Heart left ventricle (tissue), 16 donors: ENCODE results near the gene SRRD. TPM values are rescaled to one million over a fixed set of nuclear protein-coding genes. Genes with fewer than 3 reads are reported as not detected.
A peak's percentile ranks its signal among the peaks of the same experiment; 100 is the strongest.

Experiments used
- ATAC-seq, 4 donors: fragments of 200-7000 bp; cut with Tn5 transposase; one replicate each; pipeline ENCODE4 v1.9.1; 2020 to 2022; ENCODE audit warnings: moderate library complexity in 4 of 4, mild to moderate bottlenecking in 3 of 4, moderate number of reproducible peaks in 1 of 4
- DNase-seq, 5 donors: peaks; one replicate each; pipeline ENCODE4 v3.0.0-alpha.2; 2020
- H3K27ac ChIP-seq, 12 donors: fragments of 200-600 bp; sonication (generic) in 4 of 12; one replicate each; pipeline versions ENCODE4 v1.5.0 to v1.8.0; 2016 to 2022; ENCODE audit warnings: mild to moderate bottlenecking in 2 of 12
- H3K27me3 ChIP-seq, 9 donors: fragments of 200-600 bp; sonication (generic) in 2 of 9; one replicate each; pipeline versions ENCODE4 v1.5.1 to v1.8.0; 2016 to 2022; ENCODE audit warnings: mild to moderate bottlenecking in 3 of 9
- H3K36me3 ChIP-seq, 9 donors: fragments of 200-600 bp; sonication (generic) in 2 of 9; one replicate each; pipeline versions ENCODE4 v1.5.0 to v1.8.0; 2018 to 2022; ENCODE audit warnings: mild to moderate bottlenecking in 2 of 9
- H3K4me1 ChIP-seq, 12 donors: fragments of 200-600 bp; sonication (generic) in 4 of 12; one replicate each; pipeline versions ENCODE4 v1.5.0 to v1.8.0; 2016 to 2022; ENCODE audit warnings: mild to moderate bottlenecking in 3 of 12
- H3K4me3 ChIP-seq, 12 donors: fragments of 200-600 bp; sonication (generic) in 4 of 12; one replicate each; pipeline versions ENCODE4 v1.5.0 to v1.8.0; 2017 to 2022; ENCODE audit warnings: mild to moderate bottlenecking in 9 of 12, moderate library complexity in 4 of 12
- H3K9me3 ChIP-seq, 12 donors: fragments of 200-600 bp; sonication (generic) in 4 of 12; one replicate each; pipeline versions ENCODE4 v1.5.0 to v1.8.0; 2016 to 2022; ENCODE audit warnings: mild to moderate bottlenecking in 1 of 12
- POLR2A ChIP-seq, 2 donors: fragments of 450-650 bp; IDR thresholded peaks; one replicate each; pipeline ENCODE4 v1.6.1; 2017; ENCODE audit warnings: antibody characterized with exemption in 2 of 2, mild to moderate bottlenecking in 2 of 2, moderate library complexity in 2 of 2
- WGBS, 4 donors: extraction: QIAGEN DNeasy Blood & Tissue Kit in 2 of 4; methylation state at CpG; one replicate each; pipeline versions ENCODE4 v1.1.5 to v1.1.7; 2013 to 2018; 5-methylcytosine and 5-hydroxymethylcytosine counted together
- intact Hi-C, 10 donors: fragments of 100-400 bp; cut with DNase I; formaldehyde crosslinking; loops; one replicate each; pipeline versions ENCODE4 v1.11.1 to v1.14.2; 2022
- polyA plus RNA-seq, 2 donors: library from polyadenylated mRNA; stranded (reverse); fragments of 200-250 nt; gene quantifications; one replicate each; pipeline ENCODE4 v1.2.3, GENCODE V29; 2013
- total RNA-seq, 9 donors: library from RNA; depleted of rRNA in 2 of 9; stranded (reverse); fragments of >200 nt in 2 of 9; fragmentation: NEBNext Ultra II Directional in 3 of 9; extraction: Animal tissue kit (Norgen Biotek cat#: 25700) in 3 of 9; gene quantifications; one replicate each; pipeline versions ENCODE4 v1.1.0 to v1.2.4, GENCODE V29; 2016 to 2023
- TF ChIP-seq, protein P1 (sequence below), 12 donors: fragments of 200-600 bp; sonication (generic) in 4 of 12; IDR thresholded peaks; one replicate each; pipeline versions ENCODE4 v1.5.0 to v1.8.0; 2018 to 2022; ENCODE audit warnings: antibody characterized with exemption in 12 of 12, mild to moderate bottlenecking in 5 of 12
- donor health status: ischemic (EF 13 %, LVEDD 7.1; RV severe dilation, severe dysfunction).
- donor health status: healthy with polysubstance abuse.
- donor health status: DM: no; HTN: yes; CAD: no.
- donor health status: DM: no; HTN: no; CAD: no.
- donor health status: ischemic (EF 25% LVEDD 6.9; RV normal size, moderate dysfunction).
- donor health status: ischemic (EF 25% LVEDD 5.7; RV mildly dilated, moderate dysfunction).
- donor health status: healthy.
- donor health status: DM: yes; HTN: yes; CAD: no.
- donor health status: ischemic (EF 35%, LVEDD 5.7; RV mildly dilated, moderate dysfunction).
- donor health status: nonischemic (EF 11% LVEDD 7.7; RV severe dilation, severe dysfunction).
- donor health status: DM: yes; HTN: yes; CAD: no.
- donor health status: PGD.
- donor health status: ischemic (EF 29% LVEDD 5.4; RV normal size, mild dysfunction).
- donor health status: nonischemic (EF 23%, LVEDD 6.1; RV moderate dilation, normal function).

SRRD gene
- total and polyA plus RNA-seq, 11 donors: 11.3 to 28.9 (median 23.4) TPM

GRCh38 chr22:26522592-26522991 lies 38.9 kb downstream of the SRRD start:
- intact Hi-C loops: no loop called here
- ATAC-seq: no peak
- peaks cover 0 to 40% (median 25%) of the 10 kb centered on the region in 9 donors for H3K36me3 ChIP-seq
- H3K27ac ChIP-seq: no peak overlapping the region
- WGBS, 4 donors: 83 to 94% (median 91%) methylated on average over 4 of the region's 4 CpGs
- DNase-seq: no peak
- H3K9me3 ChIP-seq: no peaks in the 10 kb centered on the region
- H3K27me3 ChIP-seq: no peaks in the 10 kb centered on the region
- peaks cover 0 to 27% (median 6%) of the 10 kb centered on the region in 12 donors for H3K4me1 ChIP-seq
- H3K4me3 ChIP-seq: no peak overlapping the region
- TF ChIP-seq, protein P1, sequence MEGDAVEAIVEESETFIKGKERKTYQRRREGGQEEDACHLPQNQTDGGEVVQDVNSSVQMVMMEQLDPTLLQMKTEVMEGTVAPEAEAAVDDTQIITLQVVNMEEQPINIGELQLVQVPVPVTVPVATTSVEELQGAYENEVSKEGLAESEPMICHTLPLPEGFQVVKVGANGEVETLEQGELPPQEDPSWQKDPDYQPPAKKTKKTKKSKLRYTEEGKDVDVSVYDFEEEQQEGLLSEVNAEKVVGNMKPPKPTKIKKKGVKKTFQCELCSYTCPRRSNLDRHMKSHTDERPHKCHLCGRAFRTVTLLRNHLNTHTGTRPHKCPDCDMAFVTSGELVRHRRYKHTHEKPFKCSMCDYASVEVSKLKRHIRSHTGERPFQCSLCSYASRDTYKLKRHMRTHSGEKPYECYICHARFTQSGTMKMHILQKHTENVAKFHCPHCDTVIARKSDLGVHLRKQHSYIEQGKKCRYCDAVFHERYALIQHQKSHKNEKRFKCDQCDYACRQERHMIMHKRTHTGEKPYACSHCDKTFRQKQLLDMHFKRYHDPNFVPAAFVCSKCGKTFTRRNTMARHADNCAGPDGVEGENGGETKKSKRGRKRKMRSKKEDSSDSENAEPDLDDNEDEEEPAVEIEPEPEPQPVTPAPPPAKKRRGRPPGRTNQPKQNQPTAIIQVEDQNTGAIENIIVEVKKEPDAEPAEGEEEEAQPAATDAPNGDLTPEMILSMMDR (IDR thresholded peaks at IDR 0.05): no peak
- no peak for TF ChIP-seq POLR2A (IDR thresholded peaks at IDR 0.05)

GRCh38 chr22:26524870-26525269 lies 41.2 kb downstream of the SRRD start:
- no peak for ATAC-seq
- peaks cover 0 to 61% (median 36%) of the 10 kb centered on the region in 9 donors for H3K36me3 ChIP-seq
- peak overlapping the region in 11 of 12 donors; percentile 17 to 87 (median 35) for H3K27ac ChIP-seq

GRCh38 chr22:26525946-26526564 lies 42.4 kb downstream of the SRRD start:
- intact Hi-C loops: no loop called here
- no peaks in the 10 kb centered on the region for H3K27me3 ChIP-seq
- ATAC-seq (no peak), DNase-seq (no peak)
- peaks cover 0 to 35% (median 10%) of the 10 kb centered on the region in 12 donors for H3K4me1 ChIP-seq
- WGBS, 4 donors: 71 to 73% (median 72%) methylated on average over 7 of the region's 7 CpGs
- peaks cover 0 to 73% (median 48%) of the 10 kb centered on the region in 9 donors for H3K36me3 ChIP-seq
- H3K9me3 ChIP-seq: no peaks in the 10 kb centered on the region
- no peak for TF ChIP-seq POLR2A (IDR thresholded peaks at IDR 0.05)
- TF ChIP-seq, protein P1 (IDR thresholded peaks at IDR 0.05): no peak
- H3K27ac ChIP-seq: peak overlapping the region in 8 of 12 donors; percentile 65 to 87 (median 74)
- H3K4me3 ChIP-seq: no peak overlapping the region

More at GRCh38 chr22:26524870-26525269, 41.2 kb downstream of the SRRD start:
- Histone ChIP-seq H3K27me3 (no peaks in the 10 kb centered on the region), H3K4me3 (no peak overlapping the region), H3K4me1 (peaks cover 0 to 35% (median 10%) of the 10 kb centered on the region in 12 donors), H3K9me3 (no peaks in the 10 kb centered on the region)
- WGBS, 4 donors: 52 to 69% (median 60%) methylated on average over 4 of the region's 4 CpGs
- TF ChIP-seq POLR2A (IDR thresholded peaks at IDR 0.05): no peak
- TF ChIP-seq, protein P1 (IDR thresholded peaks at IDR 0.05): no peak
- intact Hi-C loops: no loop called here
- no peak for DNase-seq

- peak overlapping the region in 11 of 12 donors; percentile 33 to 87 (median 77) for H3K27ac ChIP-seq
- no peaks in the 10 kb centered on the region for H3K9me3 ChIP-seq
- TF ChIP-seq, protein P1 (IDR thresholded peaks at IDR 0.05): no peak
- no peak for TF ChIP-seq POLR2A (IDR thresholded peaks at IDR 0.05)
- no peaks in the 10 kb centered on the region for H3K27me3 ChIP-seq
- ATAC-seq: peak in 1 of 4 donors; percentile 57
- intact Hi-C loops: no loop called here
- peak overlapping the region in 1 of 12 donors; percentile 1 for H3K4me3 ChIP-seq
- WGBS, 4 donors: 40 to 68% (median 50%) methylated on average over 3 of the region's 3 CpGs
- H3K4me1 ChIP-seq: peaks cover 0 to 35% (median 10%) of the 10 kb centered on the region in 12 donors
- no peak for DNase-seq
- peaks cover 0 to 84% (median 58%) of the 10 kb centered on the region in 9 donors for H3K36me3 ChIP-seq
These were observed 43.5 kb downstream of the SRRD start for GRCh38 chr22:26527167-26527566.
